DMS114 treated with DMSO at 0.1 percent for 48 hours (cell line): Measurements from ENCODE around the gene XYLT1.
"Not testable (repeated sequence)": the region's sequence is repeated elsewhere in the genome, so short reads cannot be mapped to it uniquely, and the experiment has no call there.

Experiments used
- DNase-seq: peaks from one replicate; lab custom pipeline; 2025; ENCODE audit not compliant: unreplicated experiment; lab: John Stamatoyannopoulos, UW

The XYLT1 gene

GRCh38 chr16:17433577-17434451 is 36.9 kb downstream of the XYLT1 start:
- DNase-seq, result no peak

GRCh38 chr16:17432901-17433576 is 37.7 kb downstream of the XYLT1 start:
- no peak for DNase-seq

GRCh38 chr16:17431968-17432625 is 38.7 kb downstream of the XYLT1 start:
- no peak for DNase-seq

GRCh38 chr16:17431012-17431411 is 39.7 kb downstream of the XYLT1 start:
- DNase-seq, result no peak

- DNase-seq, result no peak
Measured at GRCh38 chr16:17426451-17426850, 44.3 kb downstream of the XYLT1 start.

- no peak for DNase-seq
Measured at GRCh38 chr16:17424771-17425170, 46.0 kb downstream of the XYLT1 start.

- no peak for DNase-seq
Measured at GRCh38 chr16:17423221-17423620, 47.5 kb downstream of the XYLT1 start.

GRCh38 chr16:17420816-17421215 is 49.9 kb downstream of the XYLT1 start:
- DNase-seq, result no peak

GRCh38 chr16:17419266-17419665 is 51.5 kb downstream of the XYLT1 start:
- DNase-seq, result no peak

GRCh38 chr16:17417740-17418139 is 53.0 kb downstream of the XYLT1 start:
- no peak for DNase-seq

- DNase-seq, result no peak
Measured at GRCh38 chr16:17416461-17417311, 54.1 kb downstream of the XYLT1 start.

GRCh38 chr16:17414916-17415315 is 55.8 kb downstream of the XYLT1 start:
- DNase-seq, result no peak

- DNase-seq, result no peak
Measured at GRCh38 chr16:17414421-17414820, 56.3 kb downstream of the XYLT1 start.

- DNase-seq, result no peak
Measured at GRCh38 chr16:17413508-17413907, 57.3 kb downstream of the XYLT1 start.

- no peak for DNase-seq
Measured at GRCh38 chr16:17412791-17413190, 58.0 kb downstream of the XYLT1 start.

- no peak for DNase-seq
Measured at GRCh38 chr16:17412221-17412620, 58.5 kb downstream of the XYLT1 start.

GRCh38 chr16:17411263-17411662 is 59.5 kb downstream of the XYLT1 start:
- no peak for DNase-seq

GRCh38 chr16:17410316-17410715 is 60.4 kb downstream of the XYLT1 start:
- not testable (repeated sequence) for DNase-seq

- no peak for DNase-seq
Measured at GRCh38 chr16:17409894-17410293, 60.9 kb downstream of the XYLT1 start.

- DNase-seq, result no peak
Measured at GRCh38 chr16:17408955-17409441, 61.8 kb downstream of the XYLT1 start.

GRCh38 chr16:17408296-17408695 is 62.5 kb downstream of the XYLT1 start:
- DNase-seq, result no peak
